ENCODE data around the gene ITPR3. TPM values are rescaled to one million over a fixed set of nuclear protein-coding genes. Genes with fewer than 3 reads are reported as not detected.

The ITPR3 gene
- total RNA-seq, 1 donor from 2014 or later, result 4.7 TPM

DNA sequence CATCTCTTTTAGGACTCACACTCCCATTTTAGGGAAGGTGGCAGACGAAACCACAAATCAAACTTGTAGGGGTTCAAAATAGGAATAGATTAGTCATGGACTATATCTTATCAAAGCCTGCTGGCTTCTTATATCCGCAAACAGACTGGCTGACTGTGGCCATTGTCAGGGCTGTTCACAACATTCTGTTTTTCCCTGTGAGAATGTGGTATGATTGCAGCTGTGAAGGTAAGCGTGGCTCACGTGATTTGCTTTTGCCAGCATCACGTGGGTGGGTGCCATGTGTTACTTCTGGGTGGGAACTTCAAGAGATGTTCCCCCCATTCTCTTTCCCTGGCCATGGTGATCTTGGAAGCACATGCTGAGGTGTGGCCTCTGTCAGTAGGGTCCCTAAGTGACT lies 119.7 kb downstream of the ITPR3 start:
- Histone ChIP-seq H3K27ac (ENCODE audit: low read depth, low read length) (peak overlapping the region; percentile 88), H3K9me3 (ENCODE audit: control insufficient read depth in 3 of 3, low read length in 3 of 3) (no peaks in the 10 kb centered on the region), H3K4me1 (ENCODE audit: control insufficient read depth in 3 of 3, insufficient read depth in 3 of 3, low read length in 3 of 3) (peaks cover 80 to 92% (median 83%) of the 10 kb centered on the region in 3 donors), H3K9ac (ENCODE audit: low read depth in 1 of 3, low read length in 3 of 3) (peak overlapping the region; percentile 55 to 84 (median 62)), H3K4me3 (ENCODE audit: low read length in 3 of 3) (peak overlapping the region in 2 of 3 donors; percentile 1 to 41), H3K36me3 (ENCODE audit: control insufficient read depth in 3 of 3, insufficient read depth in 3 of 3, low read length in 3 of 3) (peaks cover 11 to 30% (median 25%) of the 10 kb centered on the region in 3 donors), H3K27me3 (ENCODE audit: control insufficient read depth in 3 of 3, insufficient read depth in 3 of 3, low read length in 3 of 3) (peaks cover 0 to 5% (median 0%) of the 10 kb centered on the region in 3 donors)

DNA sequence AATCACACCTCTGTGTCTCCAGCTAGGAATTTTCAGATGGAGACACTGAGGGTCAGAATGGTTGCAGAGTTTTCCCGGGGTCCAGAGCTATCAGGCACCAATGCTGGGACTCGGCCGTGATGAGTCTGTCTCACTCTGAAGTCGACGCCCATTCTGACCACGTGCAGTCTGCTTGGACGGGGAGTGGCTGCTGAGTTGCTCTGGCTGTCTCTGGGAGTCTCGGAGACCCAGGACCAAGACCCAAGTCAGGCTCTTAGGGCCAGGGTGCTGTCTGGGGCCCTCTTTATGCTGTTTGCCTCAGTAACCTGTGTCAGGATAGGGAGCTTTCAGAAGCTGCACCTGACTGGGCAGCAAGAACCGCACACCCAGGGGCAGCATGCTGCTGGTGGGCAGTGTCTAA lies 121.0 kb downstream of the ITPR3 start:
- H3K36me3 ChIP-seq (ENCODE audit: control insufficient read depth in 3 of 3, insufficient read depth in 3 of 3, low read length in 3 of 3), result peaks cover 11 to 31% (median 28%) of the 10 kb centered on the region in 3 donors
- peak overlapping the region in 2 of 3 donors; percentile 27 to 41 for H3K4me3 ChIP-seq (ENCODE audit: low read length in 3 of 3)
- peaks cover 0 to 5% (median 0%) of the 10 kb centered on the region in 3 donors for H3K27me3 ChIP-seq (ENCODE audit: control insufficient read depth in 3 of 3, insufficient read depth in 3 of 3, low read length in 3 of 3)
- peak overlapping the region; percentile 59 to 100 (median 68) for H3K9ac ChIP-seq (ENCODE audit: low read depth in 1 of 3, low read length in 3 of 3)
- H3K9me3 ChIP-seq (ENCODE audit: control insufficient read depth in 3 of 3, low read length in 3 of 3), result no peaks in the 10 kb centered on the region
- H3K4me1 ChIP-seq (ENCODE audit: control insufficient read depth in 3 of 3, insufficient read depth in 3 of 3, low read length in 3 of 3), result peaks cover 71 to 88% (median 73%) of the 10 kb centered on the region in 3 donors
- peak overlapping the region; percentile 100 for H3K27ac ChIP-seq (ENCODE audit: low read depth, low read length)

DNA sequence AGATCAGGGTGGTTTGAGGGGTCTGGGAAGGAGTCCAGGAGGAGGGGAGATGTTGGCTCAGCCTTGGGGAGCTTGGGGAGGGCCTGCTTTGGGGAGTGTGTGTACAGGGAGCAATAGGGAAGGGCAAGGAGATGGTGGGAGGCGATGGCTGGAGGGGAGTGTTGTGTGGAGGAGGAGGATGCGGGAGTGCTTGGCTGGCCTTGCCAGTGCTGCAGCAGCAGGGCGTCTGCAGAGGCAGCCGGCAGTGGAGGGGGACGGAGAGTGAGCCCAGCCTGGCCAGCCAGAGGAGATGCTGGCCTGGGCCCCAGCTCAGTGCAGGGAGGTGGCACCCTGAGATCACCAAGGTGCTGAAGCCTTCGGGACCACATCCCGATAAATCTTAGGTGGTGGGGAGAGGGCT lies 121.7 kb downstream of the ITPR3 start:
- H3K27ac ChIP-seq (ENCODE audit: low read depth, low read length), result peak overlapping the region; percentile 100
- peak overlapping the region; percentile 43 to 100 (median 68) for H3K9ac ChIP-seq (ENCODE audit: low read depth in 1 of 3, low read length in 3 of 3)
- H3K27me3 ChIP-seq (ENCODE audit: control insufficient read depth in 3 of 3, insufficient read depth in 3 of 3, low read length in 3 of 3), result peaks cover 0 to 5% (median 0%) of the 10 kb centered on the region in 3 donors
- H3K36me3 ChIP-seq (ENCODE audit: control insufficient read depth in 3 of 3, insufficient read depth in 3 of 3, low read length in 3 of 3), result peaks cover 11 to 31% (median 28%) of the 10 kb centered on the region in 3 donors
- H3K9me3 ChIP-seq (ENCODE audit: control insufficient read depth in 3 of 3, low read length in 3 of 3), result no peaks in the 10 kb centered on the region
- H3K4me1 ChIP-seq (ENCODE audit: control insufficient read depth in 3 of 3, insufficient read depth in 3 of 3, low read length in 3 of 3), result peaks cover 71 to 88% (median 74%) of the 10 kb centered on the region in 3 donors
- H3K4me3 ChIP-seq (ENCODE audit: low read length in 3 of 3), result peak overlapping the region; percentile 45 to 99 (median 98)

DNA sequence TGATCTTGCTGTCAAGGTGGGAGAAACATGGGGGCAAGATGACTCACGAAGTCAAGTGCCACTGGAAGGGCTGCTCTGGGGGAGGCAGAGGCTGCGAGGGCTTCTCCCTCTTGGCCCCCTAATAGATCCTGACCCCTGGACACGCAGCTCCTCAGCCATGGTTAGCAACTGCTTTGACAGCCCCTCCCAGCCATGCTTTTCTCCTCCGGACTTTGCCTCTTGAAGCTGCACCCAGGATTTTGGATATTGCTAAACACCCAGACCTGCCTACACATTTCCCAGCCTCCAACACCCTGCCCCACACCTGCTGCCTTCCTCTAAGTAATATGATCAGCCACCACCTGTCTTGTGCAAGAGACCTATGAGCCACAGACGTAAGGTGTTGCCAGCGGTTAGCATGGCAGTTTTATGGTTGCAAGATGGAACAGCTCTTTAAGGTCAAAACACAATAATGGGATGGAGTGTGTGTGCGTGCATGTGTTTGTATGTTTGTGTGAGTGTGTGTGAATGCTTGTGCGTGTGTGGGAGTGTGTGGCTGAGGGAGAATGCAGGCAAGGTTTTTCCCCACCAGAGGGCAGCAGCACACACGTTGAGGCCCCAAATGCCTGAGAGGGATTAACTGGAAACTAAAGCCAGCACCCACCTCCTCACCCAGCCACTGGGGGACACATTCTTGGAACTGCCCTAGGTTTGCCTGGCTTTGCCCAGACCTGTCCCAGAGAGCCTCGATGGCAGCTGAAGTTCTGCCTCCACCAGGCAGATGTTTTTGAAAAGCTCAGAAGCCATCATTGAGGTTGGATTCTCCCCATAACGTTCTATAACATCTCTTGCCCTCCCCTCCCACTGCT lies 123.1 kb downstream of the ITPR3 start:
- Histone ChIP-seq H3K36me3 (ENCODE audit: control insufficient read depth in 3 of 3, insufficient read depth in 3 of 3, low read length in 3 of 3) (peaks cover 5 to 23% (median 18%) of the 10 kb centered on the region in 3 donors), H3K27ac (ENCODE audit: low read depth, low read length) (peak overlapping the region; percentile 100), H3K4me1 (ENCODE audit: control insufficient read depth in 3 of 3, insufficient read depth in 3 of 3, low read length in 3 of 3) (peaks cover 70 to 84% (median 73%) of the 10 kb centered on the region in 3 donors), H3K27me3 (ENCODE audit: control insufficient read depth in 3 of 3, insufficient read depth in 3 of 3, low read length in 3 of 3) (peaks cover 0 to 5% (median 0%) of the 10 kb centered on the region in 3 donors), H3K9ac (ENCODE audit: low read depth in 1 of 3, low read length in 3 of 3) (peak overlapping the region; percentile 63 to 100 (median 100)), H3K4me3 (ENCODE audit: low read length in 3 of 3) (peak overlapping the region; percentile 57 to 99 (median 98)), H3K9me3 (ENCODE audit: control insufficient read depth in 3 of 3, low read length in 3 of 3) (no peaks in the 10 kb centered on the region)

DNA sequence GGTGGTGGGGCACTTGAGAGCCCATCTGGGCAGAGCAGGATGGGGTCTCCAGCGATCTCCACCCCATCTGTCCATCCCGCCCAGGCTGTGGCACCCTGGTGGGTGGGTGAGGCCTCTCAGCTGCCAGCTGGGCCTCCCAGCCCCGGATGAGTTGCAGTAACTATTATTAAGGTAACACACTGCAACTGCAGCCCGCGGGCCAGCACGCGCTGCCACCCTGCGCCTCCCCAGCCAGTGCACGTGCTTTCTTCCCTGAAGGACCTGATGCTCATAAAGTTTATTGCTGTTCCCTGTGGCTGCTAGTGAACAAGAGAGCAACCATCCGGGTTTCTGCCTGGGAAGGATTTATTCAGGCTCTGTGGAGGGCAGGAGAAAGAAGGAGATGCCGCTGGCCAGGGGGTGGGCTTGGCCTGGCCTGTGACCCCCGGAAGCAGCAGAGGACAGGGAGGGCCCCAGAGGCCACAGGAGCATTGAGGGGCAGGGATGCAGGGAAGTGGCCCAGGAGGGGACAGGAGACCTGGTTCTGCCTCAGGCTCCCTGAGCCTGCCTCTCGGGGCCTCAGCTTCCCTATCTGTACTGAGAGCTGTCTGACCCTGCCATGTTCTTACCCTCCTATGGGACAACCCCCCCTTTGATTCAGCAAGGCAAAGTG lies 123.9 kb downstream of the ITPR3 start:
- peaks cover 5 to 17% (median 16%) of the 10 kb centered on the region in 3 donors for H3K36me3 ChIP-seq (ENCODE audit: control insufficient read depth in 3 of 3, insufficient read depth in 3 of 3, low read length in 3 of 3)
- peaks cover 0 to 5% (median 0%) of the 10 kb centered on the region in 3 donors for H3K27me3 ChIP-seq (ENCODE audit: control insufficient read depth in 3 of 3, insufficient read depth in 3 of 3, low read length in 3 of 3)
- peak overlapping the region; percentile 100 for H3K27ac ChIP-seq (ENCODE audit: low read depth, low read length)
- H3K9me3 ChIP-seq (ENCODE audit: control insufficient read depth in 3 of 3, low read length in 3 of 3), result no peaks in the 10 kb centered on the region
- H3K4me1 ChIP-seq (ENCODE audit: control insufficient read depth in 3 of 3, insufficient read depth in 3 of 3, low read length in 3 of 3), result peaks cover 70 to 83% (median 73%) of the 10 kb centered on the region in 3 donors
- H3K4me3 ChIP-seq (ENCODE audit: low read length in 3 of 3), result peak overlapping the region; percentile 91 to 99 (median 98)
- peak overlapping the region; percentile 99 to 100 (median 100) for H3K9ac ChIP-seq (ENCODE audit: low read depth in 1 of 3, low read length in 3 of 3)

DNA sequence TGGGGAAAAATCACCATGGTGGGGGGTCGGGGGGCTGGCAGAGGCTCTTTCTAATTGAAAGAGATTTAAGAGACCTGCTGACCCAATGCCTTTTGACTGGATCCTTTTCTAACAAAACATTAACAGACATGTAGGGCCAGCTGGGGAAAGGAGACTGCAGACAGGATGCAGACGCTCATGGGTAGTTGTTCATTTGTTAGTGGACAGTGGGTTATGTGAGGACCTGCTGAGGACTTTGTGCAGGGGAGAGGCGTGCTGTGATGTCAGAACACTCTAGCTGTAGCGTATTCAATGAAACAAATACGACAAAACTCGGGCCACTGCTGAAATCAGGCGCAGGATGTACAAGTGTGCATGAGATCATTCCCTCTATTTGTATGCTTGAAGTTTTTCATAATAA lies 124.4 kb downstream of the ITPR3 start:
- H3K4me3 ChIP-seq (ENCODE audit: low read length in 3 of 3), result peak overlapping the region; percentile 91 to 99 (median 98)
- H3K27ac ChIP-seq (ENCODE audit: low read depth, low read length), result peak overlapping the region; percentile 100
- peak overlapping the region; percentile 99 to 100 (median 100) for H3K9ac ChIP-seq (ENCODE audit: low read depth in 1 of 3, low read length in 3 of 3)
- H3K27me3 ChIP-seq (ENCODE audit: control insufficient read depth in 3 of 3, insufficient read depth in 3 of 3, low read length in 3 of 3), result peaks cover 0 to 5% (median 0%) of the 10 kb centered on the region in 3 donors
- no peaks in the 10 kb centered on the region for H3K9me3 ChIP-seq (ENCODE audit: control insufficient read depth in 3 of 3, low read length in 3 of 3)
- peaks cover 70 to 83% (median 73%) of the 10 kb centered on the region in 3 donors for H3K4me1 ChIP-seq (ENCODE audit: control insufficient read depth in 3 of 3, insufficient read depth in 3 of 3, low read length in 3 of 3)
- H3K36me3 ChIP-seq (ENCODE audit: control insufficient read depth in 3 of 3, insufficient read depth in 3 of 3, low read length in 3 of 3), result peaks cover 5 to 17% (median 15%) of the 10 kb centered on the region in 3 donors

Small RNAs within 50 kb of the gene (small RNA-seq; reads per million reads assigned to genes)
- gene MIR3934, result not detected

Other genes with a start within 250 kb of the ITPR3 start
- gene KIFC1, start 229.5 kb upstream of the ITPR3 start, total RNA-seq, result 12.0 TPM
- 5.7 TPM for gene PHF1, start 210.3 kb upstream of the ITPR3 start, total RNA-seq
- gene CUTA, start 203.2 kb upstream of the ITPR3 start, total RNA-seq, result 73.1 TPM
- gene SYNGAP1, start 201.3 kb upstream of the ITPR3 start, total RNA-seq, result 1.6 TPM
- gene ZBTB9, start 166.7 kb upstream of the ITPR3 start, total RNA-seq, result 11.0 TPM
- 9.9 TPM for gene BAK1, start 41.0 kb upstream of the ITPR3 start, total RNA-seq
- gene UQCC2, start 90.4 kb downstream of the ITPR3 start, total RNA-seq, result 26.1 TPM
- gene IP6K3, start 125.6 kb downstream of the ITPR3 start, total RNA-seq, result 13.6 TPM
- 21.9 TPM for gene LEMD2, start 167.8 kb downstream of the ITPR3 start, total RNA-seq
- not detected for gene MLN, start 182.7 kb downstream of the ITPR3 start, total RNA-seq

Measured in skeletal muscle tissue (tissue), 5 donors.